HepG2 (cell line): ENCODE data around the gene NHSL1. TPM values are rescaled to one million over a fixed set of nuclear protein-coding genes. Genes with fewer than 3 reads are reported as not detected.

Experiments used
- ARNT ChIP-seq: fragments of 450-650 bp; IDR thresholded peaks from 2 replicates; pipeline ENCODE4 v1.6.1; 2017
- KLF16 ChIP-seq, 2 experiments: sonication (generic) in 1 of 2; formaldehyde crosslinking in 1 of 2; IDR thresholded peaks; 2 replicates each; pipeline versions ENCODE4 v1.6.1 to v1.8.0; 2016 to 2023; ENCODE audit warnings: missing genetic modification reagents in 2 of 2, missing compliant biosample characterization in 1 of 2
- MED8 ChIP-seq: sonication (generic); formaldehyde crosslinking; IDR thresholded peaks from 2 replicates; pipeline ENCODE4 v1.8.1; 2023; ENCODE audit warnings: mild to moderate bottlenecking, missing genetic modification reagents; ENCODE audit not compliant: insufficient replicate concordance
- NBN ChIP-seq: fragments of 450-650 bp; conservative IDR thresholded peaks from 2 replicates; pipeline ENCODE4 v1.6.1; 2017
- NCOA2 ChIP-seq: sonication (generic); formaldehyde crosslinking; IDR thresholded peaks from 2 replicates; pipeline ENCODE4 v1.8.0; 2022; ENCODE audit warnings: inconsistent platforms
- NFRKB ChIP-seq: fragments of 450-650 bp; IDR thresholded peaks from 2 replicates; pipeline ENCODE4 v1.6.1; 2017
- REPIN1 ChIP-seq: sonication (generic); formaldehyde crosslinking; IDR thresholded peaks from 2 replicates; pipeline ENCODE4 v1.8.0; 2022; ENCODE audit warnings: missing genetic modification reagents, low read depth, mild to moderate bottlenecking, borderline replicate concordance
- SOX13 ChIP-seq, 3 experiments: fragments of 450-650 bp in 1 of 3; sonication (generic) in 1 of 3; formaldehyde crosslinking in 1 of 3; IDR thresholded peaks in 2 of 3; conservative IDR thresholded peaks in 1 of 3; 2 replicates each; pipeline versions ENCODE4 v1.5.0 to v1.6.1; 2016 to 2020; ENCODE audit warnings: antibody characterized with exemption in 1 of 3, mild to moderate bottlenecking in 1 of 3, missing compliant biosample characterization in 1 of 3, missing genetic modification reagents in 1 of 3, moderate library complexity in 1 of 3
- SOX6 ChIP-seq, 2 experiments: fragments of 450-650 bp in 1 of 2; sonication (generic) in 1 of 2; formaldehyde crosslinking in 1 of 2; IDR thresholded peaks; 2 replicates each; pipeline versions ENCODE4 v1.4.0 to v1.6.1; 2017 to 2020; ENCODE audit warnings: antibody characterized with exemption in 1 of 2, mild to moderate bottlenecking in 1 of 2, missing genetic modification reagents in 1 of 2
- SRF ChIP-seq: IDR thresholded peaks from 2 replicates; pipeline ENCODE4 v1.6.1; 2011; ENCODE audit warnings: mild to moderate bottlenecking, low read depth, low read length, moderate library complexity
- SRY ChIP-seq: sonication (generic); formaldehyde crosslinking; IDR thresholded peaks from 2 replicates; pipeline ENCODE4 v1.8.0; 2022; ENCODE audit warnings: mild to moderate bottlenecking, missing genetic modification reagents
- U2AF1 ChIP-seq: fragments of 200-400 bp; formaldehyde crosslinking; optimal IDR thresholded peaks from 2 replicates; pipeline ENCODE3; 2017; ENCODE audit warnings: mild to moderate bottlenecking, low read depth, low read length
- ZBTB26 ChIP-seq: IDR thresholded peaks from 2 replicates; pipeline ENCODE4 v1.6.1; 2016; ENCODE audit warnings: missing compliant biosample characterization, missing genetic modification reagents, borderline replicate concordance
- ZBTB34 ChIP-seq: sonication (generic); formaldehyde crosslinking; IDR thresholded peaks from 2 replicates; pipeline ENCODE4 v1.8.0; 2022; ENCODE audit warnings: mild to moderate bottlenecking, missing genetic modification reagents
- ZFP91 ChIP-seq: sonication (generic); formaldehyde crosslinking; IDR thresholded peaks from 2 replicates; pipeline ENCODE4 v1.9.0; 2022; ENCODE audit warnings: missing genetic modification reagents, mild to moderate bottlenecking, borderline replicate concordance
- ZNF432 ChIP-seq: sonication (generic); formaldehyde crosslinking; IDR thresholded peaks from 2 replicates; pipeline ENCODE4 v1.5.0; 2020; ENCODE audit warnings: missing genetic modification reagents, mild to moderate bottlenecking, borderline replicate concordance
- ZNF614 ChIP-seq: IDR thresholded peaks from 2 replicates; pipeline ENCODE4 v1.6.1; 2018; ENCODE audit warnings: missing biosample characterization, missing genetic modification reagents, inconsistent platforms, borderline replicate concordance
- ZNF674 ChIP-seq: sonication (generic); formaldehyde crosslinking; IDR thresholded peaks from 2 replicates; pipeline ENCODE4 v1.5.0; 2020; ENCODE audit warnings: low read depth, mild to moderate bottlenecking, missing genetic modification reagents
- ZNF75D ChIP-seq: sonication (generic); formaldehyde crosslinking; IDR thresholded peaks from 2 replicates; pipeline ENCODE4 v1.8.1; 2023; ENCODE audit warnings: missing genetic modification reagents, mild to moderate bottlenecking, borderline replicate concordance
- polyA plus RNA-seq, 8 experiments: library from polyadenylated mRNA; depleted of rRNA in 3 of 8; stranded (reverse) in 7 of 8; unstranded in 1 of 8; fragments of >200 nt; fragmentation: Illumina TruSeq in 4 of 8; extraction: Trizol in 4 of 8; gene quantifications; 2 replicates each; pipeline versions ENCODE4 v1.2.1 to v1.2.3, GENCODE V29; 2011 to 2016; ENCODE audit warnings: low read depth in 4 of 8, missing spikeins in 1 of 8, mixed read lengths in 1 of 8; ENCODE audit not compliant: insufficient read depth in 1 of 8
- total RNA-seq, 5 experiments: library from RNA; depleted of rRNA; stranded (reverse); fragments of >200 nt; fragmentation: Illumina TruSeq; extraction: Trizol; gene quantifications; 2 replicates each; pipeline ENCODE4 v1.2.3, GENCODE V29; 2016; ENCODE audit warnings: low read depth in 1 of 5
- TF ChIP-seq, protein P1 (sequence below): sonication (generic); formaldehyde crosslinking; IDR thresholded peaks from 2 replicates; pipeline ENCODE4 v1.9.0; 2021; ENCODE audit warnings: missing genetic modification reagents, borderline replicate concordance
- TF ChIP-seq, protein P2 (sequence below): sonication (generic); formaldehyde crosslinking; IDR thresholded peaks from 2 replicates; pipeline ENCODE4 v1.4.0; 2020; ENCODE audit warnings: mild to moderate bottlenecking, missing genetic modification reagents
- TF ChIP-seq, protein P3 (sequence below): sonication (generic); formaldehyde crosslinking; IDR thresholded peaks from 2 replicates; pipeline ENCODE4 v1.4.0; 2020; ENCODE audit warnings: mild to moderate bottlenecking, low read depth, missing genetic modification reagents

Gene NHSL1
- total and polyA plus RNA-seq, 2 of the 13 experiments (the other 11 are each of a cell fraction or from before 2014, with no cell fraction given): 24.9 to 53.6 TPM

GRCh38 chr6:138503881-138504680 lies 4.8 kb upstream of the NHSL1 start (continued):
- TF ChIP-seq KLF16 (CRISPR knock-in tag; IDR thresholded peaks at IDR 0.05): peak in 1 of 2 experiments; percentile 88; a peak in 1 of 4 replicates
- TF ChIP-seq SOX13 (IDR thresholded peaks at IDR 0.05): peak; percentile 80
- TF ChIP-seq SOX13 (CRISPR knock-in tag; conservative IDR thresholded peaks at IDR 0.05 in 1 of 2, IDR thresholded peaks at IDR 0.05 in 1 of 2): peak; percentile 60 to 95; a peak in 2 of 4 replicates
- peak; percentile 86 for TF ChIP-seq ZFP91 (CRISPR knock-in tag)
- peak; percentile 89; the same call in 1 of the 2 replicates for TF ChIP-seq ZNF614 (CRISPR knock-in tag)
- TF ChIP-seq, protein P1, sequence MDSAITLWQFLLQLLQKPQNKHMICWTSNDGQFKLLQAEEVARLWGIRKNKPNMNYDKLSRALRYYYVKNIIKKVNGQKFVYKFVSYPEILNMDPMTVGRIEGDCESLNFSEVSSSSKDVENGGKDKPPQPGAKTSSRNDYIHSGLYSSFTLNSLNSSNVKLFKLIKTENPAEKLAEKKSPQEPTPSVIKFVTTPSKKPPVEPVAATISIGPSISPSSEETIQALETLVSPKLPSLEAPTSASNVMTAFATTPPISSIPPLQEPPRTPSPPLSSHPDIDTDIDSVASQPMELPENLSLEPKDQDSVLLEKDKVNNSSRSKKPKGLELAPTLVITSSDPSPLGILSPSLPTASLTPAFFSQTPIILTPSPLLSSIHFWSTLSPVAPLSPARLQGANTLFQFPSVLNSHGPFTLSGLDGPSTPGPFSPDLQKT (CRISPR knock-in tag): no peak
- no peak for TF ChIP-seq ZBTB26 (CRISPR knock-in tag)
- TF ChIP-seq ZNF75D (CRISPR knock-in tag): no peak
- TF ChIP-seq NFRKB: no peak
- no peak for TF ChIP-seq SRY (CRISPR knock-in tag)
- peak; percentile 85 for TF ChIP-seq MED8
- TF ChIP-seq, protein P2, sequence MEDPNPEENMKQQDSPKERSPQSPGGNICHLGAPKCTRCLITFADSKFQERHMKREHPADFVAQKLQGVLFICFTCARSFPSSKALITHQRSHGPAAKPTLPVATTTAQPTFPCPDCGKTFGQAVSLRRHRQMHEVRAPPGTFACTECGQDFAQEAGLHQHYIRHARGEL: no peak
- TF ChIP-seq NCOA2: peak; percentile 95
- peak; percentile 28; the same call in 1 of the 2 replicates for TF ChIP-seq ZBTB34 (CRISPR knock-in tag)
- no peak for TF ChIP-seq U2AF1
- TF ChIP-seq, protein P3, sequence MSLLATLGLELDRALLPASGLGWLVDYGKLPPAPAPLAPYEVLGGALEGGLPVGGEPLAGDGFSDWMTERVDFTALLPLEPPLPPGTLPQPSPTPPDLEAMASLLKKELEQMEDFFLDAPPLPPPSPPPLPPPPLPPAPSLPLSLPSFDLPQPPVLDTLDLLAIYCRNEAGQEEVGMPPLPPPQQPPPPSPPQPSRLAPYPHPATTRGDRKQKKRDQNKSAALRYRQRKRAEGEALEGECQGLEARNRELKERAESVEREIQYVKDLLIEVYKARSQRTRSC (CRISPR knock-in tag): no peak
- no peak for TF ChIP-seq NBN
- TF ChIP-seq REPIN1: peak; percentile 78
- TF ChIP-seq ZNF432 (CRISPR knock-in tag): no peak
- no peak for TF ChIP-seq ARNT
- TF ChIP-seq SOX6 (IDR thresholded peaks at IDR 0.05): no peak
- TF ChIP-seq SOX6 (CRISPR knock-in tag; IDR thresholded peaks at IDR 0.05): peak; percentile 95
- TF ChIP-seq SRF: no peak
- TF ChIP-seq ZNF674: no peak
